ENCODE results near the gene TMA7B. TPM values are rescaled to one million over a fixed set of nuclear protein-coding genes. Genes with fewer than 3 reads are reported as not detected.

Gene TMA7B
- total and polyA plus RNA-seq, 2 of the 4 experiments (the other 2 are of a cell fraction) = not detected

- ChIA-PET CTCF (no interaction called here), POLR2A (ENCODE audit: unreplicated experiment) (no interaction called here)
- H3K18ac ChIP-seq (ENCODE audit: low read depth, low read length) = no peak overlapping the region
- no peak overlapping the region for H3K27ac ChIP-seq (ENCODE audit: insufficient read depth, low read length)
- ATAC-seq (ENCODE audit: low read depth) = no peak
- H3K14ac ChIP-seq (replicated peaks; ENCODE audit: low read depth, low read length) = no peak overlapping the region
- H2BK5ac ChIP-seq (ENCODE audit: low read depth, low read length, poor library complexity, severe bottlenecking) = no peak overlapping the region
- H2AK5ac ChIP-seq (ENCODE audit: low read depth, low read length) = no peak overlapping the region
- no peak overlapping the region for H2AK9ac ChIP-seq (replicated peaks; ENCODE audit: low read depth, low read length, poor library complexity)
- no peak overlapping the region for H3K23ac ChIP-seq (ENCODE audit: low read depth, low read length)
- no peaks in the 10 kb centered on the region for H3K79me1 ChIP-seq (ENCODE audit: low read depth in 1 of 2, low read length in 2 of 2)
- no peak overlapping the region for H4K8ac ChIP-seq (ENCODE audit: low read depth in 2 of 2, low read length in 2 of 2)
- H3K4me3 ChIP-seq (ENCODE audit: insufficient read depth, low read depth, low read length) = no peak overlapping the region
- in situ Hi-C loops (cut with MboI; ENCODE audit: low sequenced_read_pairs) = no loop called here
- H3K4me2 ChIP-seq (ENCODE audit: low read depth, low read length) = no peak overlapping the region
- no peak overlapping the region for H4K5ac ChIP-seq (ENCODE audit: low read depth, low read length)
- peak; percentile 15 for DNase-seq
- WGBS, 2 experiments (ENCODE audit: extremely low coverage in 2 of 2, insufficient read length in 1 of 2) = 83% methylated on average over 1 of the region's 6 CpGs; no CpG with 5 or more reads in 1 of the 2 experiments
- H4K20me1 ChIP-seq (ENCODE audit: insufficient read depth, low read length) = no peaks in the 10 kb centered on the region
- no peak overlapping the region for H2BK120ac ChIP-seq (ENCODE audit: low read depth, low read length)
- H2AFZ ChIP-seq (replicated peaks; ENCODE audit: low read length, poor library complexity) = no peak overlapping the region
- no peaks in the 10 kb centered on the region for H3K36me3 ChIP-seq (ENCODE audit: control insufficient read depth, insufficient read depth, low read length)
- H3K9me1 ChIP-seq (ENCODE audit: insufficient read depth, low read length) = no peaks in the 10 kb centered on the region
- H3K9ac ChIP-seq (ENCODE audit: low read depth, low read length) = no peak overlapping the region
- H3K27me3 ChIP-seq (ENCODE audit: control insufficient read depth, insufficient read depth, low read length) = peaks cover 62% of the 10 kb centered on the region
- no peak overlapping the region for H3K56ac ChIP-seq (ENCODE audit: extremely low read depth, insufficient read depth, low read length)
- no peak overlapping the region for H4K91ac ChIP-seq (ENCODE audit: insufficient read depth, low read depth, low read length)
- H2BK15ac ChIP-seq (ENCODE audit: low read depth, low read length) = no peak overlapping the region
- no TSS peak for BruUV-seq (replicated peaks)
- H3K9me3 ChIP-seq (ENCODE audit: control insufficient read depth, insufficient read depth, low read length) = no peaks in the 10 kb centered on the region
- H3K4me1 ChIP-seq (ENCODE audit: control insufficient read depth, insufficient read depth, low read length) = no peaks in the 10 kb centered on the region
- no peak overlapping the region for H3K4ac ChIP-seq (ENCODE audit: low read depth, low read length)
- intact Hi-C loops (cut with micrococcal nuclease) = no loop called here
- TF ChIP-seq RCOR1 (IDR thresholded peaks at IDR 0.05; ENCODE audit: insufficient replicate concordance, low read length) = no peak
- no peak for TF ChIP-seq RFX5 (IDR thresholded peaks at IDR 0.05; ENCODE audit: low read depth, low read length)
- no peak for TF ChIP-seq RAD21 (IDR thresholded peaks at IDR 0.05; ENCODE audit: low read length)
- no peak overlapping the region for H2BK20ac ChIP-seq (ENCODE audit: low read depth, low read length)
- dilution Hi-C loops (cut with HindIII; ENCODE audit: low sequenced_read_pairs, unreplicated experiment) = no loop called here
Measured at GRCh38 chr22:39980596-39980995, 20.4 kb downstream of the TMA7B start.
